Measurements from ENCODE around the gene SETDB1. TPM values are rescaled to one million over a fixed set of nuclear protein-coding genes. Genes with fewer than 3 reads are reported as not detected.

The SETDB1 gene
- total RNA-seq, 1 donor from 2014 or later, result 20.6 TPM

- TF ChIP-seq CTCF (conservative IDR thresholded peaks at IDR 0.05; ENCODE audit: low read depth, low read length), result no peak
- H3K4me3 ChIP-seq (ENCODE audit: low read depth, low read length), result no peak within 1 kb of the TSS
- no peak for DNase-seq (ENCODE audit: low read depth)
Observed at GRCh38 chr1:150981805-150982712, 55.9 kb downstream of the SETDB1 start, which contains the start of gene ANXA9. Gene ANXA9 (plus strand): TSS chr1:150982292. CDS start chr1:150983106, 814 bp downstream.

GRCh38 chr1:150985179-150985825, 59.1 kb downstream of the SETDB1 start:
- DNase-seq (ENCODE audit: low read depth), result no peak
- H3K4me3 ChIP-seq (ENCODE audit: low read depth, low read length), result no peak overlapping the region
- no peak for TF ChIP-seq CTCF (conservative IDR thresholded peaks at IDR 0.05; ENCODE audit: low read depth, low read length)

- no peak overlapping the region for H3K4me3 ChIP-seq (ENCODE audit: low read depth, low read length)
- DNase-seq (ENCODE audit: low read depth), result no peak
- no peak for TF ChIP-seq CTCF (conservative IDR thresholded peaks at IDR 0.05; ENCODE audit: low read depth, low read length)
Observed at GRCh38 chr1:150987924-150988323, 61.8 kb downstream of the SETDB1 start.

GRCh38 chr1:150992626-150993025, 66.5 kb downstream of the SETDB1 start:
- no peak overlapping the region for H3K4me3 ChIP-seq (ENCODE audit: low read depth, low read length)
- TF ChIP-seq CTCF (conservative IDR thresholded peaks at IDR 0.05; ENCODE audit: low read depth, low read length), result no peak
- peak; percentile 71 for DNase-seq (ENCODE audit: low read depth)

- no peak for TF ChIP-seq CTCF (conservative IDR thresholded peaks at IDR 0.05; ENCODE audit: low read depth, low read length)
Observed at GRCh38 chr1:150994248-150994647, 68.1 kb downstream of the SETDB1 start.

GRCh38 chr1:150995460-150995859, 69.3 kb downstream of the SETDB1 start:
- no peak for TF ChIP-seq CTCF (conservative IDR thresholded peaks at IDR 0.05; ENCODE audit: low read depth, low read length)
- H3K4me3 ChIP-seq (ENCODE audit: low read depth, low read length), result no peak overlapping the region
- DNase-seq (ENCODE audit: low read depth), result no peak

More at GRCh38 chr1:150994248-150994647, 68.1 kb downstream of the SETDB1 start:
- no peak overlapping the region for H3K4me3 ChIP-seq (ENCODE audit: low read depth, low read length)
- DNase-seq (ENCODE audit: low read depth), result no peak
